Measurements from ENCODE around the gene SRCIN1.

Gene SRCIN1

DNA sequence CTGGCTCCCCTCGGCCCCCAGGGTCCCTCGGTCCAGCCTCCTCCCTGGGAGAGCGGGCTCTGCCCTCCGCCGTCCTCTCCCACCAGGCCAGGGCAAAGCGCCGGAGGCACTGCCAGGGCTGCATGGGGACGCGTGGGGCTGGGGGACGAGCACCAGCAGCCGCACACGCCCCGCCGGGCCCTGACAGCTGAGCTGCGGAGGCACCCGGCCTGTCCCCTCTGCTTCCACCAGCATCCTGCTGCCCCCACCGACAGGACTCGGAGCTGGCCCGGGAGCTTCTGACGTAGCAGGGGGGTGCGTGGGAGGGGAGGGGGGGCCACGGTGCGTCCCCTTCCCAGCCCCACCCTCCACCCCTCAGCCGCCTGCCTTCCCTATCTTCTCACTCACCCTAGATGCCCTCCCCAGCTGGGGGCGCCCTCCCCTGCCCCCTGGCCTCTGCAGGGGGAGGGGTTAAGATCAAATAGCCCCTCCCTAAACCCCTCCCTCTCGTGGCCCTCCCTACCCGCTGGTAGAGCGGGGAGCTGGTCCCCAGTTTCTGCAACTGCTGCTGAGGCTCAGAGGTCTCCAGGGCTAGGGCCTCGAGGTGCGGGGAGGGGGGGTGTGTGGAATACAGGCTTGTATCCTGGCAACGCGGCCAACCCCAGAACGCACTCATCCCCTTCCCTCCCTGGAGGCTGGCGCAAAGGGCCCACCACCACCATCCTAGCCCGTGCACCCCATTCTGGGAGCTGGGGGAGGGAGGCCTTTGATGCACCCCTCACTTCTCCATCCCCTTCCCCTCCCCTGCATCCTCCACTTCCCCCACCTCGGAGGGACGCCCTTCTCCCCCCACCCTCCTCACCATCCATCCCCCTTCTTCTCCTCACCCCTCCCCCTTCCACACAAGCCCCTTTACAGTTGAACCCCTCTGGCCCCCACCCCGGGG, 1.0 kb downstream of the SRCIN1 start:
- H3K9me3 ChIP-seq (ENCODE audit: severe bottlenecking) = no peaks in the 10 kb centered on the region
- peaks cover 17% of the 10 kb centered on the region for H3K27me3 ChIP-seq (ENCODE audit: insufficient read depth, poor library complexity, severe bottlenecking)
- TF ChIP-seq, protein P1, sequence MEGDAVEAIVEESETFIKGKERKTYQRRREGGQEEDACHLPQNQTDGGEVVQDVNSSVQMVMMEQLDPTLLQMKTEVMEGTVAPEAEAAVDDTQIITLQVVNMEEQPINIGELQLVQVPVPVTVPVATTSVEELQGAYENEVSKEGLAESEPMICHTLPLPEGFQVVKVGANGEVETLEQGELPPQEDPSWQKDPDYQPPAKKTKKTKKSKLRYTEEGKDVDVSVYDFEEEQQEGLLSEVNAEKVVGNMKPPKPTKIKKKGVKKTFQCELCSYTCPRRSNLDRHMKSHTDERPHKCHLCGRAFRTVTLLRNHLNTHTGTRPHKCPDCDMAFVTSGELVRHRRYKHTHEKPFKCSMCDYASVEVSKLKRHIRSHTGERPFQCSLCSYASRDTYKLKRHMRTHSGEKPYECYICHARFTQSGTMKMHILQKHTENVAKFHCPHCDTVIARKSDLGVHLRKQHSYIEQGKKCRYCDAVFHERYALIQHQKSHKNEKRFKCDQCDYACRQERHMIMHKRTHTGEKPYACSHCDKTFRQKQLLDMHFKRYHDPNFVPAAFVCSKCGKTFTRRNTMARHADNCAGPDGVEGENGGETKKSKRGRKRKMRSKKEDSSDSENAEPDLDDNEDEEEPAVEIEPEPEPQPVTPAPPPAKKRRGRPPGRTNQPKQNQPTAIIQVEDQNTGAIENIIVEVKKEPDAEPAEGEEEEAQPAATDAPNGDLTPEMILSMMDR (IDR thresholded peaks at IDR 0.05; ENCODE audit: poor library complexity, severe bottlenecking) = no peak
- no peaks in the 10 kb centered on the region for H3K36me3 ChIP-seq (ENCODE audit: low read depth)
- DNase-seq (ENCODE audit: low spot score) (peak; percentile 46), ATAC-seq (ENCODE audit: low read depth) (no peak)
- H3K4me3 ChIP-seq (ENCODE audit: severe bottlenecking) = no peak overlapping the region
- H3K27ac ChIP-seq (ENCODE audit: poor library complexity, severe bottlenecking) = no peak overlapping the region
- peaks cover 4% of the 10 kb centered on the region for H3K4me1 ChIP-seq (ENCODE audit: insufficient read depth, poor library complexity, severe bottlenecking)

DNA sequence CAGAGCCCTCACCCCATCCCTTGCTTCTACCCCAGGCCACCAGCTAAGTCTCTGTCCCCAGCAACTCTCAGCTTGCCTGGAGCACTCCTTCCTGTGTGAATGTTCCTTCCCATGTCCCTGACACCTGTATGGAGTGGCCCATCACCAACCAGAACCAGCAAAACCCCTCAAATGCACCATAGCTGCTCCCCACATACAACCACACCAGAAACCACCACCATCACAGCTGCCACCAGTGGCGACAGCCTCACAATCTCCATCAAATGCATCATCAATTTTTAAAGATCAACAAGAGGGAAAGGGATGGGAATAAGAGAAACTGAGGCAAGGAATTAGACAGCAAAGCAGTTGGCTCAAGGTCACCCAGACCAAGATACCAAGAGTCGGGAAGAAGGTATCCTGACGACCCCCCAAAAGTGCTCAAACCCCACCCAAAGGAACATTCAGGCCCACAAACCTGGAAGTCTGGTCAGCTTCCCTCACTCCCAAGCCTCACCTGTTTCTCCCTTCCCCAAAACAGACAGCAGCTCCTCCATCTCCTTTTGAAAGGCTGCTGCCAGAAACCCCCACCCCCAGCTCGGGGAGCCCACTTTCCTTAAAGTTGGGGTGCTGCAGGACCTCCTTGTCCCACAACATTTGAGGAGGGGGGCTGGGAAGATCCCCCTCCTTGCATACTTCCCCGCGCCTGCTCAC, 1.8 kb downstream of the SRCIN1 start:
- TF ChIP-seq, protein P1 (IDR thresholded peaks at IDR 0.05; ENCODE audit: poor library complexity, severe bottlenecking) = no peak
- Histone ChIP-seq H3K4me1 (ENCODE audit: insufficient read depth, poor library complexity, severe bottlenecking) (peaks cover 4% of the 10 kb centered on the region), H3K27me3 (ENCODE audit: insufficient read depth, poor library complexity, severe bottlenecking) (peaks cover 17% of the 10 kb centered on the region), H3K36me3 (ENCODE audit: low read depth) (no peaks in the 10 kb centered on the region), H3K27ac (ENCODE audit: poor library complexity, severe bottlenecking) (no peak overlapping the region), H3K9me3 (ENCODE audit: severe bottlenecking) (no peaks in the 10 kb centered on the region), H3K4me3 (ENCODE audit: severe bottlenecking) (no peak overlapping the region)
- ATAC-seq (ENCODE audit: low read depth) (no peak), DNase-seq (ENCODE audit: low spot score) (no peak)

DNA sequence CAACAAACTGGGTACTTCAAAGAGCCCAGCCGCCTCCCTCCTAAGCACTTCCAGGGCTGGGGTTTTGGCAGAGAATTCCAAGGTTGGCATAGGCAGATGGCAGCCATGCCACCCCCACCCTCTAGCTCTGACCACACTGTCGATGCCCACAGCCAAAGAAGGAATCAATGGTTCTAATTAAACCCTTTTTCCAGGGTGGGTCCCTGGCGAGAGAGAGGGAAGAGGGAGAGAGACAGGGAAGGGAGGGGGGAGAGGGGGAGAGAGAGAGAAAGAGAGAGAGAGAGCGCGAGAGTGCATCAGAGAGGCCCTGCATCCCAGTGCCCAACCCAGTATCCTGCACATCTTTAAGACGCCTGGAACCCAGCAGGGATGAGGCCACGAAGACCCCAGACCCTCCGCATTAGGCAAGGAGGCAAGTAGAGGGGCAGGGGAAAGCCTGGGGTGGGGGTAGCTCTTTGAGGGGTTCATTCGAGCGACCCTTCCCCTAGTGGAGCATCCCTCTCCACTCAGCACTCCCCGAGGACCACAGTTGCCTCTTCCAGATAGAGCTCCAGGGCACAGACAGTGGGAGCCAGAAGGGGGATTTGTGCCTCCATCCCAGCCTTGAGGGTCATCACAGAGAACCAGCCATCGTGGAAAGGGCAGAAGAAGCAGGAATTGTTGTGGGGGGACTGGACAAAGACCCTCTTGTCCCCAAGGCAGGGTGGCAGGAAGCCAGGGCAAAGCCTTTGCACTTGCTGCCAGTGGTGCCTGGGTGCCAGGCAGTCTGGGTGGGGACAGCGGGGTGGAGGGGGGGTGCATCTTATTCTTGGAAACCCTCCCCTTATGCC, 2.6 kb downstream of the SRCIN1 start:
- Histone ChIP-seq H3K27me3 (ENCODE audit: insufficient read depth, poor library complexity, severe bottlenecking) (peaks cover 17% of the 10 kb centered on the region), H3K9me3 (ENCODE audit: severe bottlenecking) (no peaks in the 10 kb centered on the region), H3K36me3 (ENCODE audit: low read depth) (no peaks in the 10 kb centered on the region), H3K4me1 (ENCODE audit: insufficient read depth, poor library complexity, severe bottlenecking) (peaks cover 4% of the 10 kb centered on the region), H3K27ac (ENCODE audit: poor library complexity, severe bottlenecking) (no peak overlapping the region), H3K4me3 (ENCODE audit: severe bottlenecking) (no peak overlapping the region)
- no peak for DNase-seq (ENCODE audit: low spot score)
- TF ChIP-seq, protein P1 (IDR thresholded peaks at IDR 0.05; ENCODE audit: poor library complexity, severe bottlenecking) = no peak
- no peak for ATAC-seq (ENCODE audit: low read depth)

DNA sequence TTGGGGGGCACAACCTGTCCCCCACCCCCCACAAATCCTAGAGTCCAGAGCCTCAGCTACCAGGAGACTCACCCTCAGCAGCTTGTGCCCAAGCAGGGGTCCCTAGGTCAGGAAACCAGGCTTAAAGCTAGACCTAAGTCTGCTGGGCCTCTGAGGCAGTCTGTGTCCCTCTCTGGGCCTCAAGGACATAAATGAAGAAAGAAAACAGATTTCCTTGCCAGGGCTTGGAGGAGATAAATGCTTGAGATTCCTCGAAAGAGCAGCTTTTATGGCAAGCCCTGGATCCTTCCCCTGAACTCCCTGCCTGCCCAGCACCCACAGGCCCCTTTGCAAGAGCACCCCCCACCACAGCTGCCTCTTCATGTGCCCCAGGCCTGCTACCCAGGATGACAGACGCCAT, 3.3 kb downstream of the SRCIN1 start:
- ATAC-seq (ENCODE audit: low read depth) = no peak

More for the DNA sequence above, 3.3 kb downstream of the SRCIN1 start:
- TF ChIP-seq, protein P1 (IDR thresholded peaks at IDR 0.05; ENCODE audit: poor library complexity, severe bottlenecking) = no peak
- peaks cover 12% of the 10 kb centered on the region for H3K27me3 ChIP-seq (ENCODE audit: insufficient read depth, poor library complexity, severe bottlenecking)
- H3K36me3 ChIP-seq (ENCODE audit: low read depth) = no peaks in the 10 kb centered on the region
- no peaks in the 10 kb centered on the region for H3K9me3 ChIP-seq (ENCODE audit: severe bottlenecking)
- no peak overlapping the region for H3K4me3 ChIP-seq (ENCODE audit: severe bottlenecking)
- H3K27ac ChIP-seq (ENCODE audit: poor library complexity, severe bottlenecking) = no peak overlapping the region
- peak; percentile 43 for DNase-seq (ENCODE audit: low spot score)
- peaks cover 4% of the 10 kb centered on the region for H3K4me1 ChIP-seq (ENCODE audit: insufficient read depth, poor library complexity, severe bottlenecking)

Measured in RWPE2 (cell line).